HEK293T (cell line): Measurements from ENCODE around the gene PLOD2.

ENCODE experiments used
- ARNT ChIP-seq: fragments of 450-650 bp; IDR thresholded peaks from 2 replicates; pipeline ENCODE4 v1.6.1; 2017; ENCODE audit warnings: mild to moderate bottlenecking
- BHLHE40 ChIP-seq: fragments of 450-650 bp; IDR thresholded peaks from 2 replicates; pipeline ENCODE4 v1.6.1; 2016; ENCODE audit warnings: mild to moderate bottlenecking, moderate library complexity, borderline replicate concordance
- CTBP1 ChIP-seq: fragments of 450-650 bp; IDR thresholded peaks from 2 replicates; pipeline ENCODE4 v1.6.1; 2016; ENCODE audit warnings: borderline replicate concordance
- ELF4 ChIP-seq: fragments of 450-650 bp; IDR thresholded peaks from 2 replicates; pipeline ENCODE4 v1.6.1; 2017; ENCODE audit warnings: antibody characterized with exemption
- FOXK2 ChIP-seq: fragments of 450-650 bp; IDR thresholded peaks from 2 replicates; pipeline ENCODE4 v1.6.1; 2016; ENCODE audit warnings: mild to moderate bottlenecking
- FOXM1 ChIP-seq: fragments of 450-650 bp; IDR thresholded peaks from 2 replicates; pipeline ENCODE4 v1.6.1; 2017; ENCODE audit warnings: mild to moderate bottlenecking, borderline replicate concordance
- HDGF ChIP-seq: fragments of 450-650 bp; IDR thresholded peaks from 2 replicates; pipeline ENCODE4 v1.6.1; 2017; ENCODE audit warnings: antibody characterized with exemption, borderline replicate concordance
- L3MBTL2 ChIP-seq: fragments of 450-650 bp; conservative IDR thresholded peaks from 2 replicates; pipeline ENCODE4 v1.6.1; 2016; ENCODE audit warnings: mild to moderate bottlenecking
- NFRKB ChIP-seq: fragments of 450-650 bp; IDR thresholded peaks from 2 replicates; pipeline ENCODE4 v1.6.1; 2016; ENCODE audit warnings: mild to moderate bottlenecking, moderate library complexity
- PKNOX1 ChIP-seq: fragments of 450-650 bp; IDR thresholded peaks from 2 replicates; pipeline ENCODE4 v1.6.1; 2016
- SP1 ChIP-seq: fragments of 450-650 bp; IDR thresholded peaks from 2 replicates; pipeline ENCODE4 v1.6.1; 2017
- SUZ12 ChIP-seq: fragments of 450-650 bp; IDR thresholded peaks from 2 replicates; pipeline ENCODE4 v1.6.1; 2016; ENCODE audit warnings: mild to moderate bottlenecking
- TARDBP ChIP-seq: fragments of 450-650 bp; IDR thresholded peaks from 2 replicates; pipeline ENCODE4 v1.6.1; 2016
- ZNF384 ChIP-seq: fragments of 450-650 bp; IDR thresholded peaks from 2 replicates; pipeline ENCODE4 v1.6.1; 2016

GRCh38 chr3:146153429-146153828 lies 7.6 kb downstream of the PLOD2 start:
- no peak for TF ChIP-seq ARNT
- TF ChIP-seq BHLHE40: no peak
- TF ChIP-seq TARDBP: no peak
- no peak for TF ChIP-seq SUZ12
- TF ChIP-seq ELF4: no peak
- TF ChIP-seq L3MBTL2: no peak
- TF ChIP-seq CTBP1: no peak
- TF ChIP-seq ZNF384: no peak
- TF ChIP-seq PKNOX1: no peak
- TF ChIP-seq FOXK2: no peak
- no peak for TF ChIP-seq NFRKB
- no peak for TF ChIP-seq SP1
- no peak for TF ChIP-seq FOXM1
- no peak for TF ChIP-seq HDGF
